ENCODE results near the gene NFIX.

DNA sequence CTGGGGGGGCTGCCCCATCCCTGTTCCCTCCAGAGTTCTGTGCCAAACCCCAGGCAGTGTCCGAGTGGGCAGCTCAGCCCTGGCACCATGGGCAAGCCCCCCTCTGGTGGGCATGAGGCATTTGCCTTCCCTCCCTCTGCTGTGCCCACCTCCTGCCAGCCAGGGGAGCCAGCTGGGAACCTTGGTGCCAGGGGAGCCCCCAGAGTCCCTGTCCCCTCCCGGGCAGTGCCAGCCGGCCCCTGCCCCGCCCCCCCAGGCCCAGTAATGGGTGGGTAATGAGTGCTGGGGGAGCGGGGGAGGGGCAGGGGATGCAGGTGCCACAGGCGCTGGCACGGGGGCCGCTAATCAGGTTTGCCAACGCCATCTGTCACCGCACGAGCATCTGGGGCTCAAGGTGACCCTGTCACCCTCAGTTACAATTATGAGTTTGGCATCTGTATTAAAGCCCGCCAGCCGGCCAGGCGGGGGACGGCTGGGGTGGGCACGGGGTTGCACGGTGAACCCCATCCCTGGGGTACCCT, 20.0 kb upstream of the NFIX start:
- TF ChIP-seq CTCF (conservative IDR thresholded peaks at IDR 0.05 in 1 of 2, IDR thresholded peaks at IDR 0.05 in 1 of 2; ENCODE audit: low read depth in 1 of 2, low read length in 2 of 2) (no peak), EZH2 (IDR thresholded peaks at IDR 0.05; ENCODE audit: low read length, missing control alignments) (no peak)
